AG04449 (cell line): Measurements from ENCODE around the gene UGT1A4.

Source experiments
- CTCF ChIA-PET: fragments of 350-600 bp; formaldehyde crosslinking; extraction: SDS; loops from one replicate; lab custom pipeline; 2021; ENCODE audit warnings: antibody characterized with exemption; lab: Yijun Ruan, JAX
- POLR2A ChIA-PET: fragments of 400-600, 350-600 bp; formaldehyde crosslinking; extraction: SDS; loops from one replicate; lab custom pipeline; 2020; ENCODE audit warnings: antibody characterized with exemption, inconsistent platforms; lab: Yijun Ruan, JAX
- DNase-seq: peaks from one replicate; pipeline ENCODE4 v3.0.0-alpha.2; 2010; ENCODE audit warnings: low read depth, low spot score
- H3K4me3 ChIP-seq: 2 replicates; pipeline ENCODE4 v1.5.1; 2011; ENCODE audit warnings: low read depth, mild to moderate bottlenecking, control low read depth, low read length
- CTCF ChIP-seq: IDR thresholded peaks from one replicate; pipeline ENCODE4 v1.5.1; 2011; ENCODE audit warnings: mild to moderate bottlenecking, moderate library complexity, low read length, control low read depth, inconsistent platforms; ENCODE audit not compliant: insufficient read depth; ENCODE audit errors: missing control alignments

The UGT1A4 gene

GRCh38 chr2:233705911-233706506, 12.5 kb upstream of the UGT1A4 start:
- CTCF ChIA-PET = interaction anchor here (1.0 to 1.5 kb wide), 3 partner anchors 257 to 840 kb away, joined by 3 to 7 read pairs (median 4); no protein-coding TSS in a partner anchor
- no peak for DNase-seq
- no peak for TF ChIP-seq CTCF
- POLR2A ChIA-PET = no interaction called here
- H3K4me3 ChIP-seq = no peak overlapping the region

GRCh38 chr2:233706720-233707119, 11.8 kb upstream of the UGT1A4 start:
- CTCF ChIA-PET = interaction anchor here (0.7 to 3.4 kb wide), 5 partner anchors 258 to 839 kb away, joined by 3 to 16 read pairs (median 4); no protein-coding TSS in a partner anchor
- POLR2A ChIA-PET = interaction anchor here (0.7 kb wide), 1 partner anchor 218 kb away, joined by 3 read pairs; no protein-coding TSS in a partner anchor
- no peak for DNase-seq
- no peak overlapping the region for H3K4me3 ChIP-seq
- no peak for TF ChIP-seq CTCF

GRCh38 chr2:233707940-233708644, 10.4 kb upstream of the UGT1A4 start:
- POLR2A ChIA-PET = no interaction called here
- no peak for DNase-seq
- no peak overlapping the region for H3K4me3 ChIP-seq
- no peak for TF ChIP-seq CTCF
- CTCF ChIA-PET = interaction anchor here (1.0 to 3.4 kb wide), 3 partner anchors 10 to 259 kb away, joined by 3 to 16 read pairs (median 5); no protein-coding TSS in a partner anchor

GRCh38 chr2:233708942-233709341, 9.6 kb upstream of the UGT1A4 start:
- H3K4me3 ChIP-seq = no peak overlapping the region
- ChIA-PET CTCF (interaction anchor here (1.0 to 3.4 kb wide), 3 partner anchors 9 to 260 kb away, joined by 3 to 16 read pairs (median 5); no protein-coding TSS in a partner anchor), POLR2A (no interaction called here)
- DNase-seq = no peak
- no peak for TF ChIP-seq CTCF

- peak; percentile 90 for TF ChIP-seq CTCF
- no peak for DNase-seq
- H3K4me3 ChIP-seq = no peak overlapping the region
- ChIA-PET CTCF (interaction anchor here (0.8 to 3.2 kb wide), 18 partner anchors 9 to 358 kb away, joined by 3 to 50 read pairs (median 4); no protein-coding TSS in a partner anchor), POLR2A (no interaction called here)
Measured at GRCh38 chr2:233711312-233712008, 7.1 kb upstream of the UGT1A4 start.
